ENCODE results near the gene ITGA7. TPM values are rescaled to one million over a fixed set of nuclear protein-coding genes. Genes with fewer than 3 reads are reported as not detected.

ITGA7 gene
- total and polyA plus RNA-seq, 2 of the 8 experiments (the other 6 are each of a cell fraction or from before 2014, with no cell fraction given): 57.6 to 86.1 TPM

DNA sequence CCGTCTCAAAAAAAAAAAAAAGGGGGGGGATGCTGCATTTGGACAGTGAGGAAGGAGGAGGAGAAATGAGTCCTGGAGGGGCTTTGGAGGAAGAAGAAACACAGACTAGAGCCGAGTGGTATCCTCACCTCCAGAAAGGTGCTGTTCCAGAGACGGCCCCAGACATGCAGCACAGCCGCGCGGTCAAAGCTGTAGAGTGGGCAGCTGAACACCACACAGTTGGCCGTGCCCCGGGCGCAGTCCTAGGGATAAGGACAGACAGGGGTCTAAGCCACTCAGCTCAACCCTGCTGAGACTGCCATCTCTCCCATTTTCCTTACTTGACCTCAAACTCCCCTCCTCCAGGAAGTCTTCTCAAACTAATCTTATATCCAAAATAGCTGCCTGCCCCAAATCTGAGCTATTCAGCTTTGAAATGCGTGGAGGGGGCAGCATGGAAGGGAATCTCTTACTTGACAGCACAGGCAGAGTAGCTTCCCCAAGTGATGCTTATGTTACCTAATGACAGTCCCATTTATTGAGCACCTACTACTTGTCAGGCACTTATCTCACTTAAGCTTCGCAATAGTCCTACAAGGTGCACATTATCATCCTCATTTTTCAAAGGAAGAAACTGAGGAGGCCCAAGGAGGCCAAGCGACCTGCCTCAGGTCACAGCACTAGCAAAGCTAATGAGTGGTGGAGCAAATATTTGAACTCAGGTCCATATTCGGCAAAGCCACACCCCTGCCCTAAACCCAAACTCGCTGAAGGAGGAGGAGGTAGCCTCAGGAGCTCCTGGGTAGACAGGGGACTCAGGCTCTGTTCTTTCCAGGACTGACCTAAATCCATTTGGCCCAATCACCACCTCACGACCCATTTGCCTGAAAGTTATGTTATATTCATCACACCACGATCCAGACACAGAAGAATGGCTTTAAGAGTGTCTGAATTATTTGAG lies 18.7 kb downstream of the ITGA7 start:
- no peak overlapping the region for H2BK15ac ChIP-seq (ENCODE audit: low read length)
- H4K20me1 ChIP-seq (replicated peaks in 1 of 2; ENCODE audit: control insufficient read depth in 1 of 2, insufficient read depth in 2 of 2, low read length in 2 of 2): peaks cover 0 to 2% of the 10 kb centered on the region in 2 experiments
- H4K8ac ChIP-seq (ENCODE audit: extremely low read depth, insufficient read depth, low read length): no peak overlapping the region
- WGBS, 2 experiments (ENCODE audit: extremely low coverage in 1 of 2, insufficient coverage in 1 of 2, insufficient read length in 1 of 2, insufficient replicate concordance in 2 of 2, low coverage in 1 of 2, low lambda C conversion rate in 2 of 2, missing lambda C conversion rate in 1 of 2): 90% methylated on average over 15 of the region's 16 CpGs; no CpG with 5 or more reads in 1 of the 2 experiments
- no peak for FAIRE-seq
- no peaks in the 10 kb centered on the region for H3K23me2 ChIP-seq (ENCODE audit: low read depth, low read length)
- no peak overlapping the region for H3K27ac ChIP-seq (ENCODE audit: low read depth, low read length)
- peaks cover under 1 to 34% (median 10%) of the 10 kb centered on the region in 4 experiments; a peak in 5 of 8 replicates for H3K36me3 ChIP-seq (ENCODE audit: control insufficient read depth in 2 of 4, insufficient read depth in 4 of 4, low read length in 3 of 4)
- no peak overlapping the region for H3K14ac ChIP-seq (ENCODE audit: insufficient read length)
- H3K79me1 ChIP-seq (ENCODE audit: low read depth, low read length): no peaks in the 10 kb centered on the region; the same call in 1 of the 2 replicates
- H3K9ac ChIP-seq (replicated peaks in 1 of 4; ENCODE audit: extremely low read depth in 1 of 4, low read depth in 3 of 4, low read length in 3 of 4): no peak overlapping the region
- no peak for DNase-seq (ENCODE audit: low read depth in 1 of 2, low spot score in 2 of 2)
- H3K4me1 ChIP-seq (replicated peaks in 1 of 4; ENCODE audit: control insufficient read depth in 3 of 4, insufficient read depth in 4 of 4, low read length in 3 of 4): no peaks in the 10 kb centered on the region
- no peak overlapping the region for H2AK5ac ChIP-seq (ENCODE audit: low read depth, low read length)
- H3K23ac ChIP-seq (ENCODE audit: insufficient read length): no peak overlapping the region
- H2BK5ac ChIP-seq (ENCODE audit: low read depth, low read length): no peak overlapping the region
- no peak overlapping the region for H4K91ac ChIP-seq (replicated peaks; ENCODE audit: insufficient read length, low read length)
- CTCF ChIA-PET (ENCODE audit: partially characterized antibody): interaction anchor here (0.6 to 4.1 kb wide), 8 partner anchors 9 to 606 kb away, joined by 3 to 20 read pairs (median 4); partner anchors contain the start of gene ITGA7
- no peaks in the 10 kb centered on the region for H3K27me3 ChIP-seq (replicated peaks in 1 of 4; ENCODE audit: control insufficient read depth in 3 of 4, extremely low read depth in 1 of 4, insufficient read depth in 3 of 4, low read length in 3 of 4)
- no peak overlapping the region for H3K4me2 ChIP-seq (ENCODE audit: insufficient read depth in 1 of 2, low read depth in 2 of 2, low read length in 2 of 2)
- H2BK12ac ChIP-seq (ENCODE audit: low read depth, low read length): no peak overlapping the region
- no peak overlapping the region for H3K56ac ChIP-seq (replicated peaks; ENCODE audit: insufficient read length, low read depth, low read length)
- H3K4ac ChIP-seq (replicated peaks; ENCODE audit: insufficient read length, low read depth, low read length): no peak overlapping the region
- no peak overlapping the region for H2AFZ ChIP-seq (ENCODE audit: low read length)
- POLR2A ChIA-PET (ENCODE audit: partially characterized antibody): interaction anchor here (0.8 to 1.3 kb wide), 3 partner anchors 11 to 28 kb away, joined by 3 to 6 read pairs (median 4); no protein-coding TSS in a partner anchor
- no peak overlapping the region for H3K4me3 ChIP-seq (ENCODE audit: extremely low read depth in 1 of 4, insufficient read depth in 2 of 4, low read depth in 3 of 4, low read length in 4 of 4)
- H2BK20ac ChIP-seq (ENCODE audit: low read length): no peak overlapping the region
- no peak overlapping the region for H4K5ac ChIP-seq (ENCODE audit: insufficient read length, low read depth, low read length)
- H3K18ac ChIP-seq (ENCODE audit: extremely low read depth, low read length): no peak overlapping the region
- H3K79me2 ChIP-seq (ENCODE audit: control insufficient read depth in 1 of 2, insufficient read depth in 2 of 2, low read length in 2 of 2): no peaks in the 10 kb centered on the region
- H2BK120ac ChIP-seq (replicated peaks; ENCODE audit: low read depth, low read length): no peak overlapping the region
- H3K9me3 ChIP-seq (ENCODE audit: insufficient read depth in 2 of 2, low read depth in 1 of 2, low read length in 1 of 2): no peaks in the 10 kb centered on the region
- TF ChIP-seq GABPA (IDR thresholded peaks at IDR 0.05; ENCODE audit: borderline replicate concordance, insufficient read depth, low read length): no peak
- no peak for TF ChIP-seq ZNF274 (IDR thresholded peaks at IDR 0.05; ENCODE audit: borderline replicate concordance, extremely low read depth, low read length)
- no peak for TF ChIP-seq EGR1 (IDR thresholded peaks at IDR 0.05; ENCODE audit: borderline replicate concordance, low read depth, low read length)
- no peak for TF ChIP-seq NANOG (IDR thresholded peaks at IDR 0.05; ENCODE audit: insufficient read depth, low read depth, low read length, poor library complexity, severe bottlenecking)
- no peak for TF ChIP-seq BCL11A (IDR thresholded peaks at IDR 0.05; ENCODE audit: low read depth in 2 of 2, low read length in 2 of 2)
- no peak for TF ChIP-seq POU5F1 (IDR thresholded peaks at IDR 0.05; ENCODE audit: low read depth, low read length)
- no peak for TF ChIP-seq TEAD4 (IDR thresholded peaks at IDR 0.05; ENCODE audit: low read depth, low read length)
- TF ChIP-seq PHF8 (conservative IDR thresholded peaks at IDR 0.05; ENCODE audit: low read depth, low read length): no peak
- TF ChIP-seq GTF2F1 (IDR thresholded peaks at IDR 0.05; ENCODE audit: borderline replicate concordance, low read depth, low read length): no peak
- TF ChIP-seq POLR2A (IDR thresholded peaks at IDR 0.05; ENCODE audit: control extremely low read depth in 1 of 2, low read depth in 2 of 2, low read length in 2 of 2): no peak
- TF ChIP-seq SAP30 (IDR thresholded peaks at IDR 0.05; ENCODE audit: insufficient read depth, insufficient replicate concordance, low read length): no peak
- no peak for TF ChIP-seq KDM4A (IDR thresholded peaks at IDR 0.05; ENCODE audit: low read depth, low read length, severe bottlenecking)
